AG20443 (cell line): ENCODE data around the gene RP2.

Experiments
- DNase-seq: peaks from one replicate; pipeline ENCODE4 v3.0.0; 2012; ENCODE audit warnings: low spot score, mixed read lengths

Gene RP2

DNA sequence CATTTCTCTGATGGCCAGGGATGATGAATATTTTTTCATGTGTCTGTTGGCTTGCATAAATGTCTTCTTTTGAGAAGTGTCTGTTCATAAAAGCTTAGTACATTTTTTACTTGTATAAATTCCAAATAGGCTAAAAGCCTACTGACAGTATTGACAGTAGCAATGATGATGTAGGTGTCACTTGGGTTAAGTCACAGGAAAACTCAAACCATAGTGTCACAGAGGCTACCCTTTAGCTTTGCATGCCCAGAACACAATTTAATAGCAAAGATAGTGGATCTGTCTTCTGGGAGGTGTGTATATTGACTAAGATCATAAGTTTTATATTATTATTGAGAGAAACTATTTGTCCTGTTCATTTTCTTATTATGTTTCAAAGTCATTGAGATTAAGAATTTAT, 8.1 kb downstream of the RP2 start:
- DNase-seq = no peak

DNA sequence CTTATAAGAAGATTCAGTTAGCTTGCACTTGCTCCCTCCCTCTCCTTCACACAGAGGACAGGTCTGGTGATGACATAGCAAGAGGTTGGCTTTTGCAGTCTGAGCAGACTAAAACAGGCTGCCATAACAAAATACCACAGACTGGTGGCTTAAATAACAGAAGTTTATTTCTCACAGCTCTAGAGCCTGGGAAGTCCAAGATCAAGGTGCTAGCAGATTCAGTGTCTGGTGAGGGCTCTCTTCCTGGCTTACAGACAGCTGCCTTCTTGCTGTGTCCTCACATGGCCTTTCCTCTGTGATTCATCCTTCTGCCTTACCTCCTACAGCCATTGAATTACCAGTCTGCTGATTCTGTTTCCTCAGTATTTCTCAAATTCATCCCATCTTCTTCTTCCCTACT, 13.1 kb downstream of the RP2 start:
- DNase-seq = no peak

DNA sequence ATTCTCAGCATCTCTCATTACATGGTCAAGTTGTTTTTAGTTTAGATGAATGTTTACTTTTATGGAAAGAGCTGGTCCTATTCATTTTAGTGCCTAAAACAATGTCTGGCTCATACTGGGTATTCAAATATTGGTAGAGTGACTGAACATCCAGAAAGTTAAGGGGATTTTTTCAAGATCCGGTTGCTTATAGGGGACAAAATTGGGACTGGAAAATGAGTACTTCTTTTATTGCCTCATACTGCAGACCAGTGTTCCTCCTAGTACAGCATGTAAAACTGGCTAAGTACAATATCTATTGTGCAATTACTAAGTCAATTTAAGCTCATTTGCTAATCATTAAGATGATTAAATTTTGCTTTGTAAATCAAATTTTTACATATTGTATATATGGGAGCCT, 13.9 kb downstream of the RP2 start:
- DNase-seq = no peak

DNA sequence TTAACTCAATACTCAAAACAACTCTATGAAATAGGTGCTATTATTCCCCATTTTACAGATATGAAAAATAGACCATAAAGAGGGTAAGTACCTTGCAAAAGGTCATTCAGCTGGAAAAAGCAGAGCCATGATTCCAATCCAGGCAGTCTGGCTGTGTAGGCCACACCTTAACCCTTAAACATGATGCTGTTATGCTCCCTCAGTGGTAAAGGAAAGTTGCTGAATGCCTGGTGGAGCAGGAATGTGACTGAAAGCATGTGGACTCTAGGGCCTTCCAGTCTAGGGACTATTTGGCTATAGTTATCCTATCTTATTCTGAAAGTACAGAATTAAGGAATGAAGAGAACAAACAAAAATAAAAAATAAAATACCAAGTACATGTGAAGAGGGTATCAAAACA, 19.6 kb downstream of the RP2 start:
- no peak for DNase-seq

DNA sequence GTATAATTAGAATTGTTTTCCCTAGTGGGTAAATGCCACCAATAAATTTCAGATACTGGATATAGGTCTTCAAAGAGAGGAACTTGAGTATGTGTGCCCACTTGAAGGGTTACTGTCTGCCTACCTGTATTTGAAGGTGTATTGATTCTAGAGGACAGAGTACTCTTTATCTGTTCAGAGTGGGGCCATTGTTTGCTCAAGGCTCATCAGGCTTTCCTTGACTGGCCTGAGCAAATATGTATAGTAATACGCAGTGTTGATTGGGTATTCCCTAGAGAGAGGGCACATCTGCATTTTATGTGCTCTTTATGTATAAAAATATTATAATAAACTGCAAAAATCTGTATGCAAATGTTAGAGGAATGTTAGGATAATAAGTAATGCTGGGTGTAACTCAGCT, 23.7 kb downstream of the RP2 start:
- DNase-seq = no peak

DNA sequence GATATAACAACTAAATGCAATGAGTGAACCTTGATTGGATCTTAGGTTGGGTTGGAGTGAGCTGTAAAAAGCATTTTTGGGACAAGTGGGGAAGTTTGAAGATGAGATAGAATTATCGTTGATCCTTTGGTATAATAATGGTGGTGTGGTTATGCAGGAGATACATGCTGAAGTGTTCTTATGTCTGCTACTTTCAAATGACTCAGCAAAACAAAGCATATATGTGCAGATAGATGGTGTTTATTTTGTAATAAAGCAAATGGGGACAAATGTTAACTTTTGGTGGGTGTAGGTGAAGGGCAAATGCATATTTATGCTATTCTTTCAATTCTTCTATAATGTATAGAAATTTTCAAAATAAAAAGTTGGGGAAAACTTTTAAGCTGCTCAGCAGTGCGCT, 26.2 kb downstream of the RP2 start:
- no peak for DNase-seq

DNA sequence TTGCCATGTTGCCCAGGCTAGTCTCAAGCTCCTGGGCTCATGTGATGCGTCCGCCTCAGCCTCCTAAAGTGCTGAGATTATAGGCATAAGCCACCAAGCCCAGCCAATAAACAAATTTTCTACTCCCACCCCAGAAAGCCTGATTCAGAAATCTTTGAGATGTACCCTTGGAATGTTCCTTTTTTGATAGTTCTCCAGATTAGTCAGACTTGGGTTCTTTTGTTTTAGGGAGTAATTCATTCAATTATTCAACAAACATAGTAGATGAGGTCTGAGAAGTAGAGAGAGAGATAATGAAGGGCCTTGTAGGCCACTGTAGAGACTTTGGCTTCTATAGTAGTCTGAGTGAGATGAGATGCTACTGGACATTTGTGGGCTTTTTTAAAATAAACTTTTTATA, 27.8 kb downstream of the RP2 start:
- peak; percentile 4 for DNase-seq

DNA sequence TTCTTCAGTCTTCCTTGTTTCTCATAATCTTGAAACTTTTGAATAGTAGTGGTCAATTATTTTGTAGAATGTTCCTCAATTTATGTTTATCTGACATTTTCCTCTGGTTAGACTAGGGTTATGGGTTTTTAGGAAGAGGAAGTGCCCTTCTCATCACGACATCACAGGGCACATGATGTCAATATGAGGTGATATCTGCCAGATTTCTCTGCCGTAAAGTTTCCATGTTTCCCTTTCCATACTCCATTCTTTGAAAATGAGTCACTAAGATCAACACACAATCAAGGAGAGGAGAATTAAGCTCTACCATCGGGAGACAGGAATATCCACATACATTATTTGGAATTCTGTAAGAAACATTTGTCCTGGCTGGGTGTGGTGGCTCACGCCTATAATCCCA, 28.4 kb downstream of the RP2 start:
- peak; percentile 16 for DNase-seq

DNA sequence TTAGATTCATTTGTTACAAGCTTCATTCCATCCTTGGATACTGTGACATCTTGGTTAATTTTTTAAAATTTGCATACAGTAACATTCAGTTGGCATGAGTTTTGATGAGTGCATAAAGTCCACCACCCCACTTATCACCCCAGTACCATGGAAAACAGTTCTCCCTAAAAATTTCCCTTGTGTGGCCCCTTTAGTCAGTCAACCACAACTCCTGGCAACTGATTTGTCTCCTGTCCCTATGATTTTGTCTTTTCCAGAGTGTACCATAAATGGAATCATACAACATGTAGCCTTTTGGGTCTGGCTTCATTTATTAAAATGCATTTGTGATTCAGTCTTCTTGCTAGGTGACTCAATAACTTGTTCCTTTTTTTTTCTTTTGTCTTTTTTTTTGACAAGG, 29.9 kb downstream of the RP2 start:
- DNase-seq = no peak

DNA sequence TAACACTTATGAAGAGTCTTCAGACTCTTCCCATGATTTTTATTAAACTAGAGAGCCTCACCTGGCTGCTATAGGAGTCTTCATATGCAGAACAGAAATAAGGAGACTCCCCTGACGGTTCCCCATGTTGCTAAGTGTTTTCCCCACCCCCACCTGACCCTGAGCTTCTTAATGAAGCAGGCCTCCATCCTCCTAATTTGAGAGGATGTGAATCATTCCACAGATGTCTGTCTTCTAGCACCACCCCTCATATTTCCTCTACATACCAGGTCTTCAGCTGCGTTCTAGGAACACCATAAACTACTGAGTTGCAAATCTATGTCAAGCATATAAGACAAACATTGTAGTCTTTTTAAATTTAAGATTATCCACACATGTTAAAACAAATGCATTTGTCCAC, 36.9 kb downstream of the RP2 start:
- no peak for DNase-seq

DNA sequence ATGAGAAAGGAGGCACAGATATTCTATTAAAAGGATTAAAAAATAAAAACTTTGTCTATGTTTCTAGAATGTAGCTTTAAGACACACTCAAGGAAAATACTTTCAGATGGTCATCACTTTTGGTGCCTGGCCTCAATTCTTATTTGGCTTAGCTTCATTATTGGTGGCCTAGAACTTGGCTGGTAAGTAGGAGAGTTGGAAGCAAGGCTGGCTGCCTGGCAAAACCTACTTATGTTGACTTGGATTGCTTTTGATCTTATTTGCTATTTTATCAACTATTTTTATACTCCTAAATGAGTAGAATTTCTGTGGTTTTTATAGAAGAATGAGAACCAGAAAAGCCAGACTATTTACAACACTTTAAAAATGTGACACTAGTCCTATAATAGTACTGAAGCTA, 40.1 kb downstream of the RP2 start:
- peak; percentile 7 for DNase-seq

DNA sequence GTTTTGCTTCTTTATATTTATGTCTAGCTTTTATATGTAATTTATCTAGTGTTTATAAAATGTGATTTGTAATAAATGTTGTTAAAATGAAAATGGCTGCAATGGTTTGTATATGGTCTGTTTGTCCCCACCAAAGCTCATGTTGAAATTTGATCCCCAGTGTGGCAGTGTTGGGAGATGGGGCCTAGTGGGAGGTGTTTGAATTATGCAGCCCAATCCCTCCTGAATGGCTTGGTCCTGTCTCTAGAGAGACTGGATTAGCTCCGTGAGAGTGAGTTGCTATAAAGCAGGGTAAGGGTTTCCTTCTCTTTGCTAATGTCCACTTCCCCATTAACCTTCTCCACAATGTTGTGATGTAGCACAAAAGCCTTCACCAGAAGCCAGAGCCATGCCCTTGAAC, 45.4 kb downstream of the RP2 start:
- no peak for DNase-seq

DNA sequence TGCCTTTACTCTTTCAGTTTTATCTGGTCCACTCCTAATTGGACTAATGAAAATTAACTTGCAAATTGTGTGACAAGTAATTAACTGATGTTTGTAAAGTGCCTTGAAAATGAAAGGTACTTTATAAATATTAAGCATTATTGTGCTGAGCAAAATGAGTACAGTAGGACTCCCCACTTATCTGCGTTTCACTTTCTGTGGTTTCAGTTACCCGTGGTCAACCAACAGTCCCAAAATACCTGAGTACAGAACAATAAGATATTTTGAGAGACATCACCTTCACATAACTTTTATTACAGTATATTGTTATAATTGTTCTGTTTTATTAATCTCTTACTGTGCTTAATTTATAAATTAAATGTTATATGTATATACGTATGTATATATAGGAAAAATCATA, 48.0 kb downstream of the RP2 start:
- DNase-seq = no peak

DNA sequence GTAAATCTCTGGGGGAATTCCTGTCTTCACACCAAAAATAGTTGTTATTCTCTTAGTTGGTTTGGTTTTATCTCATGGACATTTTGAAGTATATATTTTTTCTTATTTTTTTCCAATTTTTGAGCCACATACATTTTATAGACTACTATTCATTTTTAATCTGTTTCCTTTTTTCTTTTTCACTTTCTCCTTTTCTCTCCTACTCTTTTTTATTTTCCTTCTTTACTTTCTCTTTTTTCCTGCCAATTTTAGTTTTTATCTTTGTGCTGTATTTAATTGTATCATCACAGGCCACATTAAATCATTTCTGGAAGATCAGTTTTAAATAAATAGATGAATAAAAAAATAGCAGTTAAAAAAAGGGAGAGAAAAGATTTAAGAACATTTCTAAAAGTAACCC, 61.4 kb downstream of the RP2 start:
- DNase-seq = no peak

DNA sequence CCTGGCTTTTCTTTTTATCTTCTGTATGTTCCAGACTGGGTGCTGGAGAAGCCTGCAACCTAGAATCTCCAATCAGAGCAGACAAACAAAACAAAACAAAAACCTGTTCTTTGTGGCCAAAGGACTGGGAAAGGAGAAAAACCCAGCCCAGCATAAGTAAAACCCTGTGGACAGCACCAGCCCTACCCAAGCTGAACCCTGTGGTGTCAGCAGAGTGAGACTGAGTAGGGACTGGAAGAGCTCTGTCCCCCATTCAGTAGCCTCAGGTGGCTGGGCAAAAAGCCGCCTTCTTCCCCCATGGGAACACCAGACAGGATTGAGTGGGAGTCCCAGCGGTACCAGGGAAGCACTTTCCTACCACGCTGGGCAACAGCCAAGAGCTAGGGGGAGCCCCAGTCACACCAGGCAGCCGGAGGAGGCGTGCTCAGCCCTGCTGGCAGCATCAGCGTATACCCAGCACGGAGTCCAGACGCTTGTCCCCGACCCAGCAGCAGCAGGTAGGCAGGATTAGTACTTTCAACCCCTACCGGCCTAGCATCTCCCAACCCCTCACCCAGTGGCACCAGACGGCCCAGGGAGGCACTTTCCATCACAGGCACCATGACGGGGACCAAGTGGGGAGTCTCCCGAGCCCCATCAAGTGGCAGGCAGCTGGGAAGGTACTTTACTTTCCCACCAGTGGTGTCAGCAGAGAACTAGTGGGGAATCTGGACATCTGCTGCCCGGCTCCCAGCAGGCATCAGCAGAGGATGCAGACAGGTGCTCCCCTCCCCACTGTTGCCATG, 66.8 kb downstream of the RP2 start:
- DNase-seq = peak; percentile 86

DNA sequence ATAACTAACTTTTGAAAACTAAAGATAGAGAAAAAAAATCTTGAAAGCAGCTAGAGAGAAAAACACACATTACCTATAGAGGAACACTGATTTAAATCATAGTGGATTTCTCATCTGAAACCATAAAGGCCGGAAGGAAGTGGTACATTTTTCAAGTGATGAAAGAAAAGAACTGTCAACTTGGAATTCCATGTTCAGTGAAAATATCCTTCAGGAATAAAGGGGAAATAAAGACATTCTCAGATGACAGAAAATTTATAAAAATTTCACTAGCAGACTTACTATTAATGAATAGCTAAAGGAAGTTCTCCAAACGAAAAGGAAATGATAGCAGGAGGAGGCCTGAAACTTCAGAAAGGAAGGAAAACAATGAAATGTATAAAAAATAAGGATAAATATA, 67.8 kb downstream of the RP2 start:
- DNase-seq = no peak

DNA sequence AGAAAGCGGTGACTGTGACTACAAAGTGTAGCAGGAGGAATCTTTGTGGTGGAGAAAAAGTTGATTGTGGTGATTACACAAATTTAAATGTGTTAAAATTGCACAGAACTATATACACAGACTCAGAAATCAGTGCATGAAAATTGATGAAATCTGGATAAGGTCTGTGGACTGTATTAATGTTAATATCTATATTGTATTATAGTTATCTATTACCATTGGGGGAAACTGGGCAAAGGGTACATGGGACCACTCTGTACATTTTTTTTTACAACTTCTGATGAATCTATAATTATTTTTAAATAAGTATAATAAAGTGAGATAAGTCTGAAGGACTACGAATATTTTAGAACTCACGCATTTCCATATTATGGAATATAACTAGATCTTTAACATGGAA, 73.6 kb downstream of the RP2 start:
- no peak for DNase-seq

DNA sequence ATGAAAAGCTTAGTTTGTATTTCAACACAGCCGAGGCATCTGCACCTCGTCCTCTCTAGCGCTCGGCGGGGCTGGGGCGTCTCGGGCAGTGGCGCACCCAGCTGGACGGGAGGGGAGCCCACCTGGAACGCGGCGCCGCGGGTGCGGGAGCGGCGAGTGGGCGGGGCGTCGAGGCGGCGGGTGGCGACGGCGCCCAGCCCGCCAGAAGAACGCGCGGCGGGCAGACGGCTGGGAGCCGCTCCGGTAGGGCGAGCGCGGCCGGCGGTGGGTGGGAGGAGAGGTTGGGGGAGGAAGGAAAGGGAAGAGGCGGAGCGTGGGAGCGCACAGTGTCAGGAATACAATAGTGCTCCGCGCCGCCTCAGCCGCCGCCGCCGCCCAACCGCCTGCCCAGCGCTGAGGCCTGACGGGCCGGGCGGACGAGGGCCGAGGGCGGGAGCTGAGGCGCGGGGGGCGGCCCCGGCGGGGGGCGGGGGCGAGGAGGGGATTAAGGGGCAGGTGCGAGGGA, 75.3 kb downstream of the RP2 start, which contains the start of gene JADE3:
Gene JADE3, plus strand, starts transcription at position 324 of the 505 bp plus-strand sequence. CDS start 72,474 bp downstream, outside the sequence.
- DNase-seq = peak; percentile 85

DNA sequence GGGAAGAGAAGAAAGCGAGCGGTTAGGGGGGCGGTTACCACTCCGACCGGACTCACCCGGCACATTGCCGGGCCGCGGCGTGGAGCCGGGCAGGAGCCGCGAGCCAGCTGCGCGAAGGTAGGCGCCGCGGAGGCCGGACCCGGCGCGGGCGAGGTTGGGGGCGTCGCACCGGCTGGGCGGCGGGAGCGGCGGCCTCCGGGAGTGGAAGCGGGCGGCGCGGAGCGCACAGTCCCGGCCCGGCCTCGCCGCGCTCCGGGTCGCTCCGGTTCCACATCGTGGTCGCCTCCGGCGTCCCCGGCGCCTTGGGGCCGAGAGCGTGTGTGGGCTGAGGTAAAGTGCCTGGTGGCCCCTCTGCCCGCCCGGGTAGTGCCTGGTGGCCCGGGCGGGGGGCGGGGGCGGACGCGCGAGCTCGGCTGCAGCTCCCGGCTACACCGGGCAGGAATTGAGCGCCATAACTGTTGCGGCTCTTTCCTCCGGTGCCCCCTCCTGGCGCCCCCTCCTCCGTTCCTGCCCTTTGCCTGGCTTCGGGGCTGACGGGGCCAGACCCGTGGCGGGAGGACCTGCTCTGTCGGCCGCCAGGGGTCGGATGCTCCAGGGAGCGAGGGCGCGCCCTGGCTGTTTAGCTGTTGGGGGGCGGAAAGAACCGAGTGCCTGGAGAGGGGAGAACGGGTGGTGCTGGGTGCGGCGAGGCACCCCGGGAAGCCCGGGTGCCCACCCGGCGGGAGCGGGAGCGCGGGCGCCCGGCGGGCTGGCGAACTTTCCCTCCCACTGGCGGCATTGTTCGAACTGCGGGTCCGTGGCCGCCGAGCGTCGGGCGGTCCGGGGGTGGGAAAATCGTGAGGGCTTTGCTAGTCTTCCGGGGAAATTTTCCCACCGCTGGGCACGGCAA, 76.0 kb downstream of the RP2 start:
- DNase-seq = peak; percentile 66

DNA sequence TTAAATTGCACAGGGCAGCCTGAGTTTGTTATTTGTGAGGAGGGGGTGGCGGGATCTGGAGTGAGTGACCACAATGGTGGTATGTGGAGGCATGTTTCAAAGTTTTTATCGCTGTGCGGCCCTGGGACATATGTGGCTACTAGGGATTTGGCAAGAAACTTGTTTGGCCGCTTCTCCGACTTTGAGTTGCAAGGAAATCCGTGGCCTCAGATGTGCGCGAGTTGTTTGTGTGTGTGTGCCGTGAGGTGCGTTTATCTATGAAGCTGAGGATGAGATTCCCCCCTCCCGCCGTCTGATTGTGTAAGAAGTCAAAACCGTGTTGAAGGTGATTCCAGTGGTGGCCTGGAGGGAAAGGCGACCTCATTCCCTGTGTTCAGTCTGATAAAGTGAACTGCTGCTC, 76.8 kb downstream of the RP2 start:
- peak; percentile 6 for DNase-seq

DNA sequence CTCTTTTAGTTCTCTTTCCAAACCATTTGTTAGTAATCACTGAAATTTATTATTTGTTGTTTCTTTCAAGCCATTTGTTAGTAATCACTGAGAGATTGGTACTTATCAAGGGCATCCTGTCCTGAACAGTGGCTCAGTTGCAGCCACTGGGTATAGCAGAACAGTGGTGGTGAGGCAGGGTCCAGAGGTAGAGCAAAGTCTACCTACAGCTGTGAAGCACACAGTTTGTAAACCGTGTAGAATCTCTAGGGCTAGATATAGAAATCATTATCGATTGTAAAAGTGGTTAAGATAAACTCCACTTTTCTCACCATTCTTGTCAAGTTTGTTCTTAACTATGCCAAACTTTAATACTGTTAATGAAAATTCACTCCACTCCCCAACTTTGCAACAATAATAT, 79.4 kb downstream of the RP2 start:
- no peak for DNase-seq

DNA sequence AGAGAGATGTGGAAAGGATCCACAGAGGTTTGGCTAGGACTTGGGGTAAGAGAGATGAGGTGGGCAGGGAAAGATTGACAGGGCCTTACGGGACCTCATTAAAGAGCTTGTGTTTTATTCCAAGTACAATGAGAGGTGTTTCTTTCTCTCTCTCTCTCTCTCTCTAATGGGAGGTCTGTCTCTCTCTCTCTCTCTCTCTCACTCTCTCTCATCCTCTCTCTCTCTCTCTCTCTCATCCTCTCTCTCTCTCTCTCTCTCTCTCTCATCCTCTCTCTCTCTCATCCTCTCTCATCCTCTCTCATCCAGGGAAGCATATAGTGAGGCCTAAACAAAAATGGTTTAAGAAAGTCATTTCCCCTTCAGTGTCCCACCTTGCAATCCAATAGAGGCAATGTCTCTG, 80.8 kb downstream of the RP2 start:
- no peak for DNase-seq

DNA sequence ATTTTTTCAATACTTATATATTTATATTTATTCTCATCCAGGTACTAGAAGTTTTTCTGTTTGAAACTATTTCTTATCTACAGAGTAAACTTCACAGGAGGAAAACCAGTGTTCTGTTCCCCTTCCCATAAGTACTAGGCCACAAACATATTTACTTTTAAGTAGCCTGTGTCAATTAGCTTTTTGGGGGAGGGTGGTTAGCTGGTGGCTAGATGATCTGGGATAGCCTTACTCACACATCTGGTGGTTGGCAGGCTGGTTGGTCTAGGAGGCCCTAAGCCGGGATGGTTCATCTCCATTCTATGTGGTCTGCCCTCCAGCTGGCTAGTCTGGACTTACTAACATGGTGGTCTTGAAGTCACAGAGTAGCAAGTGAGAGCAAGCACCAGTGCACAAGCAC, 81.6 kb downstream of the RP2 start:
- peak; percentile 9 for DNase-seq
